ENCODE data around the gene REEP5.

REEP5 gene

GRCh38 chr5:112833971-112834370 lies 88.1 kb downstream of the REEP5 start:
- TF ChIP-seq CTCF (IDR thresholded peaks at IDR 0.05; ENCODE audit: low read depth, low read length), result no peak
- no peaks in the 10 kb centered on the region for H3K27me3 ChIP-seq (ENCODE audit: insufficient read depth, low read depth, severe bottlenecking)
- no peak overlapping the region for H3K4me3 ChIP-seq (ENCODE audit: low read depth, low read length)
- H3K36me3 ChIP-seq, result peaks cover 39% of the 10 kb centered on the region
- no peaks in the 10 kb centered on the region for H3K9me3 ChIP-seq (ENCODE audit: severe bottlenecking)
- H3K27ac ChIP-seq, result no peak overlapping the region
- no peak for DNase-seq

GRCh38 chr5:112830378-112830777 lies 91.6 kb downstream of the REEP5 start:
- no peak for DNase-seq
- H3K36me3 ChIP-seq, result peaks cover 29% of the 10 kb centered on the region
- H3K4me3 ChIP-seq (ENCODE audit: low read depth, low read length), result no peak overlapping the region
- H3K27ac ChIP-seq, result no peak overlapping the region
- TF ChIP-seq CTCF (IDR thresholded peaks at IDR 0.05; ENCODE audit: low read depth, low read length), result no peak
- H3K27me3 ChIP-seq (ENCODE audit: insufficient read depth, low read depth, severe bottlenecking), result no peaks in the 10 kb centered on the region
- no peaks in the 10 kb centered on the region for H3K9me3 ChIP-seq (ENCODE audit: severe bottlenecking)

Data from WERI-Rb-1 (cell line).